Measurements from ENCODE around the gene SESTD1.

Gene SESTD1

DNA sequence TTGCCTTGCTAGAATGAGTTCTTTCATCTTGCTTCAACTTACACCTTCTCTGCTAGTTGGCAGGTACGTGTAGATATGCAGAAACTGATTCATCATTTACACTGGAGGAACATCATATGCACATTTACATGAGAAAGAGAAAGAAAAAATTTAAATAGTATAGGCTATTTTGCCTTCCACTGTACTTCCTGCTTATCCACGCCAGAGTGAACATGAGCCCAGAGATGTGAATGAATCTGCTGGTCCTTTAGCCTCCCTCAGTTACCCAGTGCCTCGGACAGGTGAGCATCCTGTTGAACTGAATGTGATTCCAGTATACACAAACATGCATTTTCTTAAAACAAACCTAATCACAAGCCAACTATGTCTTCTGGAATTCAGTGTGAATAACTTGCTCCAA lies 83.6 kb downstream of the SESTD1 start:
- no peak for ATAC-seq

DNA sequence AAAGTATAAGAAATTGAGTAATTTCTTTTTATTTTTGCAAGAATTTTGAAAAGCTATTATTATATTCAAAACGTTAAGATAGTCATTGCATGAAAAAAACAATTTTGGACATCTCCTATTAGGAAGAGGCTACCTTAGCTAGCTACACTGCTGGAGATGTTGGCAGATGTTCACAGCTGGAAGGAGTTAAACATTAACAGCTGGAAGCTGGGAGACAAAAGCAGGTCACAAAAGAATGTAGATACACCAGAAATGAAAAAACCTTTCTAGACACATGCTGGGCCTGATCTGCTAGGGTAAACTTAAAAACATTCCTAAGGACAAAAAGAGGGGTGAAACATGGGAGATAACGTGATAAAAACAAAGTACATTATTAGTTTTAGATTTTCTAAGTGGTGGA lies 84.4 kb downstream of the SESTD1 start:
- no peak for ATAC-seq

DNA sequence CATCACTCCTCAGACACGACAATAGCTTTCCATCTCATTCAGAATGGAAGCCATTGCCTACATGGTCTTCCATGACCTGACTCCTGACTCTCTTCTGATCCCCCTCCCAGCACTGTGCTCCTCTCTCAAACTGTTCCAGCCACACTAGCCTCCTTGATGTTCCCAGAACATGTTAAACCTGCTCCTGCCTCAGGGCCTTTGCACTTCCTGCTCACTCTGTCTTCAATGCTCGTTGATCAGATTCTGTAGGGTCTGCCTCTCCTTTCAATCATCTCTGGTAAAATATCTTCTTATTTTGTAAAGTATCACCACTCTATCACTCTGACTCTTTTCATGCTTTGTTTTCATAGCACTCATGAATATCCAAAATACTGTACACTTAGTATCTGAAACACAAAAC lies 84.9 kb downstream of the SESTD1 start:
- ATAC-seq = no peak

DNA sequence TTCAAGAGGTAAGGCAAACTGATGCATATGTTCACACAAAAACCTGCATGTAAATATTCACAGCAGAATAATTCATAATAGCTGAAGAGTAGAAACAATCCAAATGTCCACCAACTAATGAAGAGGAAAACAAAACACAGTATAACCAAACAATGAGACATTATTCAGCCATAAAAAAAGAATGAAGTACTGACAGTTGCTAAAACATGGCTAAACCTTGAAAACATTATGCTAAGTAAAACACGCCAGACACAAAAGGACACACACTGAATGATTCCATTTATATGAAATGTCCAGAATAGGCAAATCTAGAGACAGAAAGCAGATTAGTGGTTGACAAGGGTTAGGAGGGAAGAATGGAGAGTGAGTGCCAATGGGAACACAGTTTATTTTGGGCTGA lies 86.9 kb downstream of the SESTD1 start:
- no peak for ATAC-seq

DNA sequence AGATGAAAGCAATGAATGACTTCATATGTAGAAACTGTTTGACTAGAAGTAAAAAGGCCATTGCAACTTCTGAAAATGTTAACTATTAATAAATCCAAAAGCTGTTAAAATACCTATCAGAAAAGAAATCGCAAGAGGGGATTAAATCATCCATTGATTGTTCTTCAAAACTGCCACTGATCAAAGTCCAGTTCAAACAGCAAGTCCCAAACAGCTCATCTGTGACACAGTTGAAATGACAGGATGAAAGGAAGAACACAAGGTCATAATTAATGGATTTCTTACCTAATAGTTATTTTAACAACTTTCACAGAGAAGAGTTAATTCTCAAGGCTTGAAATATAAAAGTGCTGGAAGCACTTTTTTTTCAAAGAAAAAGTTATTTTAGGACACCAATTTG lies 90.4 kb downstream of the SESTD1 start:
- no peak for ATAC-seq

DNA sequence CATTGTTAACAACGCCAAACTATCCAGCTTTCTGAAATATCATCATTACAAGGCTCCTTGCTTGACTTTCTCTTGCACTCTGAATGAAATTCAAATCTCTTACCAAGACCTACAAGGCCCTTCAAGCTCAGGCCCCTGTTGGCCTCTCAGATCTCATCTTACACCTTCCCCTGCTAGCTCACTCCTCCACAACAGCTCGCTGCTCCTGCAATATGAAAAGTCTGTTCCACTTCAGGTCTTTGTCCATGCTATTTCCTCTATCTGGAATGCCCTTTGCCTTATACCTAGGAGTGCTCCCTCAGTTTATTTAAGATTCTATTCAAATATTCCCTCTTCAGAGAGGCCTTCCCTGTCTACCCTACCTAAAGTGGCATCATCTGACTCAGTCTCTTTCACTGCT lies 91.7 kb downstream of the SESTD1 start:
- no peak for ATAC-seq

DNA sequence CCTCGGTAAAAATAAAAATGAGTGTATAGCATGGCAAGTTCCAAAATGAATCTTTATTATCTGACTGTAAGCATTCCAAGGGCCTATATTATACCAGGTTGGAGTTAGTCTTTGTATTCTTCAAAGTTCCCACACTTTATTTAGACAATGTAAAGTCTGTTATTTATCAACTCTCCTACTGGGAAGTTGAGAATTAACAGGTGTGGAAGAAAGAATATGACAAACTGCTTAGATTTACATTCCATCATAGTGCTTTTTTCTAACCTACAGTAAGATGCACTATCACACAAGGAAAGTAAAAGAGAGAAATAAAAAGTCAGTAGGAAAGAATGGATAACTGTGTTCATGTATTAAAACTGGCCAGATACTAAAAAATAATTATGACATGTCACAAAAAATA lies 93.3 kb downstream of the SESTD1 start:
- no peak for ATAC-seq

DNA sequence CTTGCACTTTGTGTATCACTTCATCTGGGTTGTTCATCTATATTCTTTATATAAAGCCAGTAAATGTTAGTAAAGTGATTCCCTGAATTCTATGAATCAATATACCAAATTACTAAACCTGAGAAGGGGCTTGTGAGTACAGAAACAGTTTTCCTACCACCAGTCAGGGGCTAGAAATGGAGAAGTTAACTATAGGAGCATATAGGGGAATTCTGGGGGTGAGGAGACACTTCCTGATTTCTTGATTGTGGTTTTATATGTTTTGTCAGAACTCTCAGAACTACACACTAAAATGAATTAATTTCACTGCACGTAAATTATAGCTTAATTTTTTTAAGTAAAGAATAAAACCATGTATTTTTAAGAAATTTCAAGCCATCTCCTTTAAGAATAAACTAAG lies 93.7 kb downstream of the SESTD1 start:
- ATAC-seq = no peak

DNA sequence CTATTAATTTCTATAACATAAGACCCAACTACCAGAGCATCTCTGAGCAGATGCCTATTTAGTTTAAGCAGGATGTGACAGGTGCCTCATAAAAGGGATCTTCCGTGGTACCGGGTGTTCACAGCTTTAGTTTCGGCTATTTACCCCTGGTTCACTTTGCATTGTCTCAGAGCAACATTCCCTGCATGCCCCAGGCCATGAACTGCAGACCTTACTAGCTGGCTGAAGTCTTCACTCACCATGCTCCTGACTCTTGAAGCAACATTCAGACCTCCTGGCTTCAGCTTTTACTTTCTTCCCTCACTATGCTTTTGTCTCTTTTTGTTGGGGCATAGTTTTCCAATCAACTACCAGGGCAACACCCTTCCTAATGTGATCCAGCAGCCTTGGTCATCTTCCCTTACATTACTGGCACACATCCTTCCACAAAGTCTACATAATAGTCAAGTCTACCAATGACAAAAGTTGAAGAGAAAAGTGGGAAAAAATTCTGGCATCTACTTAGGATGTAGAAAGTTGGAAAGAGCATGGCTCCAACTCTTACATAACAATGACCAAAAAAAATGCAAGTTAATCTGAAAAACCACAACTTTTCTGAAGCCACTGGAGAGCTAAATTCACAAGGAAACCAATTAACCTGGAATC lies 99.2 kb downstream of the SESTD1 start:
- no peak for ATAC-seq

DNA sequence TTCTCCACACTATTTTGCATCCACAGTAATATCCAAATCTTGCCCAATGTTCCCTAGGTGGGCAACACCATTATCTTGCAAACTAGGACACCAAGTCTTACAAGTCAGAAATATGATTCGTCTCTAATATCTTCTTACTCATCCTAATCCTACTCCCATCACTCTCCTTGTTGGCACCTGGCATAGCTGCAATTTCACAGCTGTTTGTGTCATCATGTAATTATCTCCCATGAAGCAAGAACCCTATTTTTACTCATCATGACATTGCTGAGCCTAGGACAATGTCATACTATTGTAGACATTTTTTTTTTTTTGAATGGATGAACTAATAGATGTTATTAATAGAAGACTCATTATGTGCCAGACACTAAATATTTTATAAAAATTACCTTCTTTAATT lies 123.4 kb downstream of the SESTD1 start:
- no peak for ATAC-seq

DNA sequence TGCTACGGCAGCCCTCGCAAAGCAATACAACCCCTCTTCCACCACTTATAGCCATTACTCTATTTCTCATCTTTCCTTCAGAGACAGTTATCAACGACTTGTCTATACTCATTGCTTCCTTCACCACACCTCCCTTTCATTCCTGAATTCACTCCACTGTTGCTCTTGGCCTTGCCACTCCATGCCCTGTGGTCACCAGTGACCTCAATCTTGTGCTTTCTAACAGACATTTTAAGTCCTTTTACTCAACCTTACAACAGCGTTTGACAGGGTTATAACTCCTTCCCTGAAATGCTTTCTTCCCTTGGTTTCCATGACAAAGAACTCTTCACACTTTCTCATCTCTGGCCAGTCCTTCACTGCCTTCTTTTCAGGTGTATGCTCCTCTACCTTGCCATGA lies 124.1 kb downstream of the SESTD1 start:
- no peak for ATAC-seq

DNA sequence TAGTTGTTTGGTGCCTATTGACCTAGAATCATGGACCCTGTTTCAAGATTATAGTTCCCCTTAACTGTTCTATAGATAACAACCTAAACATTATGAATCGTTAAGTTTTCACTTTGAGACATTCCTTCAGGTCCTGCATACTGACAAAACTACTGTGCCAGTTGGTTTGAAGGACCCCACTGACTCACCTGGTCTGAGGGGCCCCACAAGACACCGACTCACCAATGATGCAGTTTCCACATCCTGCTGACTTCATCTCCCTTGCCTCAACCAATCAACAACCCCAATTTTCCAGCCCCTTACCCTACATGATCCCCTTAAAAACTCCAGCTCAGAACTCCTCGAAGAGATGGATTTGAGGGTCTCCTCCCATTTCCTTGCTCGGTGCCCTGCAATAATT lies 125.1 kb downstream of the SESTD1 start:
- ATAC-seq = peak; percentile 60 to 66

DNA sequence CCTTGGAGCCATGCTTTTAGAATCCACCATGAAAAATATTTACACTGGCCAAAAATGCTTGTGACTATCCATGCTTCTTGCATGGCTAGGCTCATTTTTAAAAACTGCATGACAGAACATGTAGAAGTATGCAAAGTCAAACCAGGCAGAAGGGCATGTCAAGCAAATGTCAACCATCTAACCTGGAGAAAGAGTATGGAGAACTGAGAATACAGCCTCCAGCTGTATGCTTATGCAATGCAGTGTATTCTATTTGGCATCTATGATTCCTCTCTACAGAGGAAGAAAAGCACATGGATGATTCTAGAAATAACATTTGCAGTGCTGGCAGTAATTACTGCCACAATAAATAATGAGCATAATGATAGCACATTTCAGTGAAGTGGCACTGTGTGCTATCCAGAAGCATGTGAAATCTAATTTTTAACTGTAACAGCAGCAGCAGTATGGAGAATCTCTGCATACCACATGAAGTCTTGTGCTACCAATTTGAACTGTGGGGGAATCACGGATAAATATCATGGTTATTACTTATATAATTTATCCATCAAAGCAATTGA lies 127.4 kb downstream of the SESTD1 start:
- no peak for ATAC-seq

DNA sequence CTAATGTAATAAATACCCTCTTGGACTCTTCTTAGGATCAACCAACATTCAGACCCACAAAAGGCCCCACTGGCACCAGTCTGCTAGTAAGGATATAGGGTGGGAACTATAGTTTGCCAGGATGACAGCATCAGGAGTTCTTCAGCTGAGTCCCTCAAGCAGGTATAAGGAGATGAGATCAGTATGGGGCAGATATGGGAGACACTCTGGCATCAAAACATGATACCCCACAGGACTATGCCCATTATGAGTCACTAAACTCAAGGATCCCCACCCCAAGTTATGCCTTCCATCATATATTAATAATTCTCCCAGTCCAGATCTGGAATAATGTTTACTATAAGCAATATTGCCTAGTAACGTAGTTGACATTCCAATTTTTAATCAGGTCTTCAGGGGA lies 131.6 kb downstream of the SESTD1 start:
- ATAC-seq = no peak

DNA sequence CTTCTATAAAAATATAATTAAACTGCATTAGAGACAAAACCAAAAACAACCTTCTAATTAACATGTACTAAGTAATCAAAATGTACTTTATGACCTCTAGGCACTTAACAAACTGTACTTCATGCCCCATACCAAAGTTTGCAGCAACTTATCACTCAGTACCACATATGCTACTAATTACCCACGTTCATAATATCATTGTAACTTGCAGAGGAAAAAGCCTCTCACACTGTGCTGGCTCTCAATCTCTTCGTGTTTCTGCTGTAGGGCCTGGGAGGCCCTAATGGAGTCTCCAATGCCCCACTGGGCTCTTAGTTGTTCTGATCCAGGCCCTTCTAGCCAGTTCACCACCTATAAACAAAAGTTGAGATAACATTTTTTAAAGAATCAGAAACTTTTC lies 132.6 kb downstream of the SESTD1 start:
- ATAC-seq = no peak

DNA sequence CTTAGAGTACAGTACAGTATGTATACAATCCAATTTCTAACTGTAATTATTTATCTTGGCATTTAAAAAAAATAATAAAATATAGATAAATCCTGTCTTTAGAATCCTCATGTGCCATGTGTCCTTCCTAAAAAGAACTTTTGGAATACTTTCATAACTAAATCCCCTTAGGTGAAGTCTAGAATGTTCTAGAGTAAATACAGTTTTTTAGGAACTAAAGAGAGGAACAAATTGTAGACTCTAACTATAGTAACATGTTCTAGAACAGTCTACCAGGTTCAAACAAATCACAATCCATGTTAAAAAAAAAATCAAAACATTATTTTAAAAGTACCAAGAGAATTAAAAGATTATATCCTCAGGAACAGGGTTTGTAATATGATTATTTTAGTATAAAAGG lies 134.1 kb downstream of the SESTD1 start:
- no peak for ATAC-seq

DNA sequence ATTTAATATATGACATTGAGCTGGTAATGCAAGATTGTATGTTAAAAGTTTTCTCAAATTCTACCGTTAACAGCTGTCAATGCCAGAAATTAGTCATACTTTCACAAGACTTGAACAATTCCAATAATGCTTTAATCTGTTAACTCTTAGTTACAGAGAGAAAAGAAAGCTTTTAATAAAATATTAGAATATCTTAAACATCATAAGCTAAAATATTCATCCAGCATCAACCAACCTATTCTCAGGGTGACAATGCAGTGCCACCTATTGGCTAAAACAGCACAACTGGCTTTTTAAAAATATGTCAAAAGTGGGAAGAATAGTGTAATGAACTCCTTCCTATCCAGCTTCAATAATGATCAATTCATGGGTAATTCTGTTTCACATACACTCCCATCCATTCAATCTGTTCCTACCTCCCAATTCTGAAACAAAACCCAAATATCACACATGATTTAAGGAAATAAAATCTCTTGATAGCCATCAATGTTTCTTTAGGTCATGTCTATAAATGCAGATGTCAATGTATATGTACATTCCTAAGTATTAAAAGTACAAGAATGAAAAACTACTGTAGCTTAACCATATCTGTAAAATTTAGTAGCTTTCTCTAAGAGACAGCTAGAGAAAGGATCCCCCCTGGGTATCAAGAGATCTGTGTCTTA lies 134.9 kb downstream of the SESTD1 start:
- no peak for ATAC-seq

DNA sequence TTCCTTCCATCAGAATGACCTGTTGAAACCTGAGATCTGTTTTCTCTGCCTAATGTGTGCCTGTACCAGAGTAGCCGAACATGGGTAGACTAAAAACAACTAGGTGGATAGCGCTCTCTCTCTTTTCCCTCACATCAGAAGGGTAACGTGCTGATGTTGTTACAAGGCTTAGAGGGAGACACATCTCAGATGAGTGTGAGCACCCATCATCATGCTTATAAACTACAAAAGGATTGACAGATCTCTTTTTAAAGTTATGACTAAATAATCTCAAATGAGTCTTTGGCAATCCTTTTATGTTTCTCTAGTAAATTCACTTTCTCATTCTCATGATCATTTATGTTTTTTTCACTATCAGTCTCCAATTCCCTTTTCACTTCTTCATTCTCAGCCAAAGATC lies 139.2 kb downstream of the SESTD1 start:
- ATAC-seq = no peak

DNA sequence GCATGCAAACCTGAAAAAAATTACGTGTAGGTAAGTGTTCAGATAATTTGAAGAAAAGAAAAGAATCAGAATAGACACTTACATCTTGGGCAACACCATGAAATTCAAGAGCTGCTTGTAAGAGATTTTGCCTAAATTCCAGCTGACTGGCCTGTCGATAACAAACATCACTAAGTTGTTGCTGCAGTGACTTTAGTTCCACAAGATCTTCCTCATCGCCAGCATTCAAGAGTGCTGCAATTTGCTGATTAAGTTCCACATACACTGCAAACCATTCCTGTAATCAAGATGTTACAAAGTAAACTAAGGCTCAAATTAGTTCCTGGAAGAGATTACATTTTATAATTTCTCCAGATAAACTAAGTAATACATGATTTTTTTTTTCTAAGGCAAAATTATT lies 140.3 kb downstream of the SESTD1 start:
- no peak for ATAC-seq

DNA sequence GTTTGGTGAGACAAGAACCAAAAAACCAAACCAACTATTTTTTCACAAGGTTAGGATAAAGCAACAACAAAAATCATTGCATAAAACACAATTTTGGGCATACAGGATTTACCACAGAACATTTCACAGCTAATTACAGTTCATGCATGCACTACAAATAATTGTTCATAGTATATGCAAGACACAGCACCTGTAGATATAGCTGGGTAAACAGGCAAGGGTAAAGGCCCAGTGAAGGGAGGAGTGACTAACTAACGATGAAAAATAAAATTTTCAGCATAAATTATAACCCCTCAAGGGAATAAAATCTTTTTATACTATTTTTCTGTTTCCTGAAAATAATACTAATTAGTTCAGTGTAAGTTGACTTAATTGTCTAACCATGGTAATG lies 141.4 kb downstream of the SESTD1 start:
- ATAC-seq = no peak

DNA sequence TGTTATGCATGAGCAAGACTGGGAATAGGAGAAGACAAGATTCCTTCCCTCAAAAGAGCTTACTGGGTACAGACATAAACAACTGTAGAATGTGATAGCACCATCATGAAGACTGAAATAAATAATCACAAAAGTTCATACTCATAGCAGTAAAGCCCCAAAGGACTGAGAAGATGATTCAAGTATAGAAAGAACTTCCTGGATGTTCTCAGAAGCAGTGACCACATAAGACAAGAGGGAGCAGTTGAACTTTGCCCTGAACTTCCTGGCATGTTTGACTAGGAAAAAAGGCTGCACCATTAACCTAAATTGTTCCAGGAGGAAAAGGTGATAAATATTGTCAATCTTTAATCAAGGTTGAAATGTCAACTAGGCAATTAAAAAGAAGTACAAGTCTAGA lies 156.9 kb downstream of the SESTD1 start:
- peak; percentile 58 to 61 for ATAC-seq

DNA sequence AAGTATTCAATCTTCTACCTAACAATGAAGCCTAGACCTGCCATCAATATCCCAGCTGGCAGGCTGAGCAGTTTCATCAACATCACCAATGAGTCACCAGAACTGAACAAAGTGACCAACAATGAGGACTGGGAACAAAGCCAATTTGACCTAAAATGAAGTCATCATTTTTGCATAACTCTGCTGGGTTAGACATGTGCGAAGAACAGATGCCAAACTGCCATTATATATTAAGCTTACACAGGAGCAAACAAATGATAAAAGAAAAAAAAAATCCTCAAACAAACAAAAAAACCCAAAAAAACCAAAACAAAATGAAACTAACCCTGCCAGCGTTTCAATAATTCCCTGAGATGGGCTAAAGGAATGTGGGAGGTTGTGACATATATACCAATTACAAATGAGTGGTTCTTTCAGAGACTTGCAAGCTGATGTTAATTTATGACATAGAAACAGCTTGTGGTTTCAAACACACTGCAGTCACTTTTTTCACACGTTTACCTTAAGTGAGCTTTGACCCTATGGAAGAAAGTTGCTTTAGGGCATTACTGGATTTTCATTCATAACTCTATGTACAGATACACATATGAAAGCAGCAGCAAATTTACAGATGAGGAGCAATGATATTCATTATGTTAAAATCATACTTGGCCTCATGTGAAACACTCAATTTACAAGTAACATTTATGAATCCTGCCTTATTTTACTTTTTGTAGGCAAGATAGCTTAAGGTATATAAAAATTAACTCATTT lies 157.8 kb downstream of the SESTD1 start:
- peak; percentile 39 to 56 for ATAC-seq

DNA sequence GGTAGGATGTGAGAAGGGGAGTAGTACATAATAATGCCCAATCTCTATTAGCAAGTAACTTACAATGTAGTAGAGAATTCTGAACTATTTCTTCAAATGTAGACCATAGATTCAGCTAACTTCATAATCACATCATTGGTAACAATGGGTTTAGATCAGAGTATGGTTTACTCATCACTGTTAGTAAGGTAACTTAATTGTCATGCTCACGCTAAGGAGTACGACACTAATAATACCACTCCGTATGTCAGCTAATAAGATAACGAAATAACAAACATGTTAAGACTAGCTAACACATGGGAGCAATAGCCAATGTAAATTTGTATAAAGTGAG lies 158.3 kb downstream of the SESTD1 start:
- ATAC-seq = no peak

DNA sequence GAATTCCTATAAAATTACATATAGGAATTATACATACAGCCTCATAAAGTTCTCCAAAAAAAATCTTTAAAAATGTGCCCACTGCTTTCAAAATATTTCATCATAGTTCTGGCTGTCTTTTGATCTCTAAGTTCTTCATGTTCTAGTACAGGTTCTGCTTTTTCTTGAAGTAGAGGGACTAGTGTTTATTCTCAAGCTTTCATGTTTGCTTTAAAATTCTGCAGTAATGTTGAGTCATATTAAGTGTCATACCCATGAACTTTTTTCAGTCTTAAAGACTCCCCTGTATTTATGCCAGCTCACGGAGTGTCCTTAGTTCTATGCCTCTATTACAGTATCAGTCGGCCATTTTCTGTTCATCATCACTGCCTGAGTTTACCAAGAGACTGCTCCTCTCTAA lies 159.9 kb downstream of the SESTD1 start:
- peak; percentile 51 to 61 for ATAC-seq
